COLO829 (cell line): Measurements from ENCODE around the gene CELF5.
"Not testable (repeated sequence)": the region's sequence is repeated elsewhere in the genome, so short reads cannot be mapped to it uniquely, and the experiment has no call there.

Experiments
- DNase-seq: peaks from one replicate; pipeline ENCODE4 v3.0.0; 2012; ENCODE audit warnings: low spot score

The CELF5 gene

DNA sequence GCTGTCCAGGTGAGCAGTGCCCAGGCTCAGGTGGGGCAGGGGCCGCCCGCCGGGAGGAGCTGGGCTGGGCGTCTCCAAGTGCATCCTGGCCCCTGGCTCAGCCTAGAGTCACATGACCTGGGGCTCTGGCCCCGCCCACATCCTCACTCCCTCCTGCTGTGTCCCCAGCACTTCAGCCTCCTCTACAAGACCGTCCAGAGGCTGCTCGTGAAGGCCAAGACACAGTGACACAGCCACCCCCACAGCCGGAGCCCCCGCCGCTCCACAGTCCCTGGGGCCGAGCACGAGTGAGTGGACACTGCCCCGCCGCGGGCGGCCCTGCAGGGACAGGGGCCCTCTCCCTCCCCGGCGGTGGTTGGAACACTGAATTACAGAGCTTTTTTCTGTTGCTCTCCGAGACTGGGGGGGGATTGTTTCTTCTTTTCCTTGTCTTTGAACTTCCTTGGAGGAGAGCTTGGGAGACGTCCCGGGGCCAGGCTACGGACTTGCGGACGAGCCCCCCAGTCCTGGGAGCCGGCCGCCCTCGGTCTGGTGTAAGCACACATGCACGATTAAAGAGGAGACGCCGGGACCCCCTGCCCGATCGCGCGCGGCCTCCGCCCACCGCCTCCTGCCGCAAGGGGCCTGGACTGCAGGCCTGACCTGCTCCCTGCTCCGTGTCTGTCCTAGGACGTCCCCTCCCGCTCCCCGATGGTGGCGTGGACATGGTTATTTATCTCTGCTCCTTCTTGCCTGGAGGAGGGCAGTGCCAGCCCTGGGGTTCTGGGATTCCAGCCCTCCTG lies 16.8 kb upstream of the CELF5 start:
- DNase-seq = no peak

GRCh38 chr19:3208317-3209207 lies 15.9 kb upstream of the CELF5 start:
- DNase-seq = no peak

- DNase-seq = peak; percentile 46
Observed at GRCh38 chr19:3210347-3211017, 14.0 kb upstream of the CELF5 start.

GRCh38 chr19:3211191-3211590 lies 13.3 kb upstream of the CELF5 start:
- DNase-seq = no peak

- DNase-seq = no peak
Observed at GRCh38 chr19:3213159-3213558, 11.3 kb upstream of the CELF5 start.

GRCh38 chr19:3216874-3217273 lies 7.6 kb upstream of the CELF5 start:
- no peak for DNase-seq

- no peak for DNase-seq
Observed at GRCh38 chr19:3220576-3220975, 3.9 kb upstream of the CELF5 start.

DNA sequence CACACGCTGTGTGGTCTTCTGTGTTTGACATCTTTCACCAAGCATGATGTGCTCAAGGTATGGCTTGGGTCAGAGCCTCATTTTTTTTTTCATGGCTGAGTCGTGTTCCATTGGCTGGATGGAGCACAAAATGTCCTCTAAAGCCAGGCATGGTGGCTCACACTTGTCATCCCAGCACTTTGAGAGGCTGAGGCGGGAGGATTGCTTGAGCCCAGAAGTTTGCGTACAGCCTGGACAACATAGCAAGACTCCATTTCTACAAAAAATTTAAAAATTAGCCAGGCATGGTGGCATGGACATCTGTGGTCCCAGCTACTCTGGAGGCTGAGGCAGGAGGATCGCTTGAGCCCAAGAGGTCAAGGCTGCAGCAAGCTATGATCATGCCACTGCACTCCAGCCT lies 2.9 kb upstream of the CELF5 start:
- not testable (repeated sequence) for DNase-seq

- DNase-seq = no peak
Observed at GRCh38 chr19:3222709-3223108, 1.8 kb upstream of the CELF5 start.

DNA sequence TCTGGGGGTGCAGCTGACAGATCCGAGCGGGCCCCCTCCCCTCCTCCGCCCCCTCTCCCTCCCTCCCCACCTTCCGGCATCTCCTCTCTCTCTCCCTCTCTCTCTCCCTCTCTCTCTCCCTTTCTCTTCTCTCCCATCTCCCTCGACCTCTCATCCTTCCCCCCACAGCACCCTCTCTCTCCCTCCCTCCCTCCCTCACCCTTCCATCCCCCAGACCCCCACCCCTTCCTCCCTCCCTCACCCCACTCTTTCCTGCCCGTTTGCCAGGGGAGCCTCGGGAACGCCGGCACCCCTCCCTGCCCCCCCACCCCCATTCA lies 666 bp downstream of the CELF5 start:
- DNase-seq = no peak

- DNase-seq = no peak
Observed at GRCh38 chr19:3225677-3226093, 1.2 kb downstream of the CELF5 start.

- no peak for DNase-seq
Observed at GRCh38 chr19:3227054-3227626, 2.7 kb downstream of the CELF5 start.

GRCh38 chr19:3229346-3229743 lies 4.9 kb downstream of the CELF5 start:
- DNase-seq = no peak

- DNase-seq = no peak
Observed at GRCh38 chr19:3229888-3230496, 5.5 kb downstream of the CELF5 start.

DNA sequence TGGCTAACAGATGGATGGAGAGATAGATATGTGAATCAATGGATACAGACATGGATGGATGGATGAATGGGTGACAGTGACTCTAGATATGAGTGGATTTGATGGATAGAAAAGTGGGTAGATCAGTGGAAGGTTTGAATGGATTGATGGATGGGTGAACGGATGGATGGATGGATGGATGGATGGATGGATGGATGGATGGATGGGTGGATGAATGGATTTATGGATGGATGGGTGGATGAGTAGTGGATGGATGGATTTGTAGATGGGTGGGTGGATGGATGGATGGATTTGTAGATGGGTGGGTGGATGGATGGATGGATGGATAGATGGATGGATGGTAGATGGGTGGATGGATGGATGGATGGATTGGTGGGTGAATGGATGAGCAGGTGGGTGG lies 6.8 kb downstream of the CELF5 start:
- no peak for DNase-seq

- DNase-seq = no peak
Observed at GRCh38 chr19:3233116-3233515, 8.7 kb downstream of the CELF5 start.

- DNase-seq = no peak
Observed at GRCh38 chr19:3233831-3234230, 9.4 kb downstream of the CELF5 start.

- no peak for DNase-seq
Observed at GRCh38 chr19:3234800-3235199, 10.3 kb downstream of the CELF5 start.

- not testable (repeated sequence) for DNase-seq
Observed at GRCh38 chr19:3235604-3236003, 11.1 kb downstream of the CELF5 start.

DNA sequence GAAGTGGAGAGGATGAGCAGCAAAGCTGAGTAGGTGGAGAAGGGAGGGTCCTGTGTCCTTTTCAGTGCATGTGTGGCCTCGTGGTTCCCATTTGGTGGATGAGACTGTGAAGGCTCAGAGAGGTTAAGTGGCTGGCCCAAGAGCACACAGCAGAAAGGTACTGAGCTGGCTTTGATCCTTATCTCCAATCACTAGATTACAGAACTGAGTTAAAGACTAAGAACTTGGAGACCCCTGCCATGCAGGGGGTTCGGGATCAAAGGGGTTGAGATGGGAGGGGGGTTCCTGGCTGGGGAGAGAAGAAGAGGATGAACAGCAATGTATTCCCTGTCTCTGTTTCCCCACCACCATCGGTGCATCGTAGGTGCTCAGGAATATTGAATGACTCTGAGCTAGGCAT lies 11.8 kb downstream of the CELF5 start:
- no peak for DNase-seq

DNA sequence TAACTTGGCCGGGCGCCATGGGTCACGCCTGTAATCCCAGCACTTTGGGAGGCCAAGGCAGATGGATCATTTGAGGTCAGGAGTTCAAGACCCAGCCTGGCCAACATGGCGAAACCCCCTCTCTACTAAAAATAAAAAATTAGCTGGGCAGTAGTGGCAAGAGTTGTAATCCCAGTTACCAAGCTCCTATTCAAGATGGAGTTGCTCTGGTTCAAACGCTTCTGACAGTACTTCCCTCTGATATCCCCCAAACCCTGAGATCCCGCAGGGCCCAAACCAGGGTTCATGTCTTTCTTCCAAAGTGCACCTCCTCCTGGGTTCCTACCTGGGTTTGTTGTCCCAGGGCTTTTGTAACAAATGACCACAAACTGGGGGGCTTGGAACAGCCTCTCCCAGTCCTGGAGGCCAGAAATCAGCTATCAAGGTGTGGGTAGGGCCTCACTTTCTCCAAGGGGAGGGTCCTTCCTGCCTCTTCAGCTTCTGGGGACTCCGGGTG lies 13.7 kb downstream of the CELF5 start:
- DNase-seq = no peak

GRCh38 chr19:3239367-3239766 lies 14.9 kb downstream of the CELF5 start:
- no peak for DNase-seq
